ENCODE data around the gene SCAPER. TPM values are rescaled to one million over a fixed set of nuclear protein-coding genes. Genes with fewer than 3 reads are reported as not detected.

Gene SCAPER
- polyA plus RNA-seq, 1 donor from 2014 or later = 77.1 TPM

- Histone ChIP-seq H4K20me1 (ENCODE audit: insufficient read depth) (no peaks in the 10 kb centered on the region), H3K4me2 (ENCODE audit: low read length) (no peak overlapping the region), H3K9me2 (ENCODE audit: insufficient read depth, low read length) (no peaks in the 10 kb centered on the region), H3K27me3 (ENCODE audit: insufficient read depth, low read depth, low read length) (peaks cover 100% of the 10 kb centered on the region), H2AFZ (ENCODE audit: low read depth, low read length) (no peak overlapping the region), H3K79me2 (replicated peaks; ENCODE audit: insufficient read depth, low read length) (no peaks in the 10 kb centered on the region), H3K36me3 (ENCODE audit: insufficient read depth, low read length) (no peaks in the 10 kb centered on the region), H3K9me3 (ENCODE audit: low read length) (no peaks in the 10 kb centered on the region), H3K9ac (ENCODE audit: low read length) (no peak overlapping the region), H3K27ac (ENCODE audit: low read length) (no peak overlapping the region), H3F3A (ENCODE audit: insufficient read depth, low read length, poor library complexity, severe bottlenecking) (no peaks in the 10 kb centered on the region), H3K4me3 (ENCODE audit: low read length) (no peak overlapping the region)
- TF ChIP-seq SMC3 (conservative IDR thresholded peaks at IDR 0.05; ENCODE audit: poor library complexity) (no peak), EZH2 (IDR thresholded peaks at IDR 0.05; ENCODE audit: borderline replicate concordance, insufficient read depth, low read length, poor library complexity, severe bottlenecking) (peak; percentile 88), REST (IDR thresholded peaks at IDR 0.05; ENCODE audit: borderline replicate concordance) (no peak)
Observed at GRCh38 chr15:76341366-76342057, 563.6 kb downstream of the SCAPER start.

DNA sequence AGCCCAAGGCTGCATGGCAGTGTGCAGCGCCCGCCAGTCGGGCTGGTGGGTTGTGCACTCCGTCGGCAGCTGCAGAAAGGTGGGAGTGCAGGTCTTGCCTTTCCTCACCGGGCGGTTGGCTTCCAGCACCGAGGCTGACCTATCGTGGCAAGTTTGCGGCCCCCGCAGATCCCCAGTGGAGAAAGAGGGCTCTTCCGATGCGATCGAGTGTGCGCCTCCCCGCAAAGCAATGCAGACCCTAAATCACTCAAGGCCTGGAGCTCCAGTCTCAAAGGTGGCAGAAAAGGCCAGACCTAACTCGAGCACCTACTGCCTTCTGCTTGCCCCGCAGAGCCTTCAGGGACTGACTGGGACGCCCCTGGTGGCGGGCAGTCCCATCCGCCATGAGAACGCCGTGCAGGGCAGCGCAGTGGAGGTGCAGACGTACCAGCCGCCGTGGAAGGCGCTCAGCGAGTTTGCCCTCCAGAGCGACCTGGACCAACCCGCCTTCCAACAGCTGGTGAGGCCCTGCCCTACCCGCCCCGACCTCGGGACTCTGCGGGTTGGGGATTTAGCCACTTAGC, 564.3 kb downstream of the SCAPER start:
- TF ChIP-seq RAD21 (conservative IDR thresholded peaks at IDR 0.05) = no peak
- TF ChIP-seq, protein P1, sequence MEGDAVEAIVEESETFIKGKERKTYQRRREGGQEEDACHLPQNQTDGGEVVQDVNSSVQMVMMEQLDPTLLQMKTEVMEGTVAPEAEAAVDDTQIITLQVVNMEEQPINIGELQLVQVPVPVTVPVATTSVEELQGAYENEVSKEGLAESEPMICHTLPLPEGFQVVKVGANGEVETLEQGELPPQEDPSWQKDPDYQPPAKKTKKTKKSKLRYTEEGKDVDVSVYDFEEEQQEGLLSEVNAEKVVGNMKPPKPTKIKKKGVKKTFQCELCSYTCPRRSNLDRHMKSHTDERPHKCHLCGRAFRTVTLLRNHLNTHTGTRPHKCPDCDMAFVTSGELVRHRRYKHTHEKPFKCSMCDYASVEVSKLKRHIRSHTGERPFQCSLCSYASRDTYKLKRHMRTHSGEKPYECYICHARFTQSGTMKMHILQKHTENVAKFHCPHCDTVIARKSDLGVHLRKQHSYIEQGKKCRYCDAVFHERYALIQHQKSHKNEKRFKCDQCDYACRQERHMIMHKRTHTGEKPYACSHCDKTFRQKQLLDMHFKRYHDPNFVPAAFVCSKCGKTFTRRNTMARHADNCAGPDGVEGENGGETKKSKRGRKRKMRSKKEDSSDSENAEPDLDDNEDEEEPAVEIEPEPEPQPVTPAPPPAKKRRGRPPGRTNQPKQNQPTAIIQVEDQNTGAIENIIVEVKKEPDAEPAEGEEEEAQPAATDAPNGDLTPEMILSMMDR (IDR thresholded peaks at IDR 0.05; ENCODE audit: poor library complexity, severe bottlenecking) = peak; percentile 11
- Histone ChIP-seq H3K36me3 (ENCODE audit: insufficient read depth, low read length) (no peaks in the 10 kb centered on the region), H3K4me3 (ENCODE audit: low read length) (peak overlapping the region; percentile 56), H3K4me2 (ENCODE audit: low read length) (no peak overlapping the region), H3K9me2 (ENCODE audit: insufficient read depth, low read length) (no peaks in the 10 kb centered on the region), H3K27ac (ENCODE audit: low read length) (no peak overlapping the region), H3K9me3 (ENCODE audit: low read length) (no peaks in the 10 kb centered on the region), H3K27me3 (ENCODE audit: insufficient read depth, low read depth, low read length) (peaks cover 100% of the 10 kb centered on the region), H3K9ac (ENCODE audit: low read length) (no peak overlapping the region), H2AFZ (ENCODE audit: low read depth, low read length) (no peak overlapping the region), H3F3A (ENCODE audit: insufficient read depth, low read length, poor library complexity, severe bottlenecking) (no peaks in the 10 kb centered on the region), H4K20me1 (ENCODE audit: insufficient read depth) (no peaks in the 10 kb centered on the region), H3K79me2 (replicated peaks; ENCODE audit: insufficient read depth, low read length) (no peaks in the 10 kb centered on the region)

- Histone ChIP-seq H3K9me3 (ENCODE audit: low read length) (peaks cover under 1% of the 10 kb centered on the region), H3K9ac (ENCODE audit: low read length) (no peak overlapping the region), H3K36me3 (ENCODE audit: insufficient read depth, low read length) (no peaks in the 10 kb centered on the region), H4K20me1 (ENCODE audit: insufficient read depth) (no peaks in the 10 kb centered on the region), H3K4me3 (ENCODE audit: low read length) (peak overlapping the region; percentile 56), H3K27ac (ENCODE audit: low read length) (no peak overlapping the region), H3K4me2 (ENCODE audit: low read length) (peak overlapping the region; percentile 19), H2AFZ (ENCODE audit: low read depth, low read length) (no peak overlapping the region), H3K79me2 (replicated peaks; ENCODE audit: insufficient read depth, low read length) (no peaks in the 10 kb centered on the region), H3K27me3 (ENCODE audit: insufficient read depth, low read depth, low read length) (peaks cover 100% of the 10 kb centered on the region), H3F3A (ENCODE audit: insufficient read depth, low read length, poor library complexity, severe bottlenecking) (no peaks in the 10 kb centered on the region), H3K9me2 (ENCODE audit: insufficient read depth, low read length) (no peaks in the 10 kb centered on the region)
- no peak for TF ChIP-seq RAD21 (conservative IDR thresholded peaks at IDR 0.05)
- TF ChIP-seq EZH2 (IDR thresholded peaks at IDR 0.05; ENCODE audit: borderline replicate concordance, insufficient read depth, low read length, poor library complexity, severe bottlenecking) = peak; percentile 88
- peak; percentile 50 for TF ChIP-seq POLR2AphosphoS5 (IDR thresholded peaks at IDR 0.05)
- TF ChIP-seq SMC3 (conservative IDR thresholded peaks at IDR 0.05; ENCODE audit: poor library complexity) = no peak
Observed at GRCh38 chr15:76340198-76340802, 564.8 kb downstream of the SCAPER start.
